ENCODE results near the gene DCAF12. TPM values are rescaled to one million over a fixed set of nuclear protein-coding genes. Genes with fewer than 3 reads are reported as not detected.

The DCAF12 gene
- total RNA-seq, 4 donors from 2014 or later = 17.9 to 25.0 (median 21.9) TPM

- Histone ChIP-seq H3K36me3 (no peaks in the 10 kb centered on the region), H3K4me3 (no peak overlapping the region), H3K9me3 (no peaks in the 10 kb centered on the region), H3K27me3 (no peaks in the 10 kb centered on the region), H3K27ac (replicated peaks in 1 of 4) (no peak overlapping the region), H3K4me1 (no peaks in the 10 kb centered on the region)
- TF ChIP-seq CTCF (IDR thresholded peaks at IDR 0.05) (no peak), EP300 (IDR thresholded peaks at IDR 0.05) (no peak), POLR2A (IDR thresholded peaks at IDR 0.05; ENCODE audit: low read depth) (no peak), POLR2AphosphoS5 (IDR thresholded peaks at IDR 0.05) (no peak)
- DNase-seq (ENCODE audit: extremely low spot score) = no peak
- intact Hi-C loops (cut with DNase I) = no loop called here
- 72% methylated on average over 1 of the region's 1 CpG for WGBS
These were observed 27.6 kb upstream of the DCAF12 start for GRCh38 chr9:34154057-34154456.

- no peak overlapping the region for H3K27ac ChIP-seq (replicated peaks in 1 of 4)
- no peak overlapping the region for H3K4me3 ChIP-seq
- H3K9me3 ChIP-seq = no peaks in the 10 kb centered on the region
- TF ChIP-seq CTCF (IDR thresholded peaks at IDR 0.05) (no peak), POLR2A (IDR thresholded peaks at IDR 0.05; ENCODE audit: low read depth) (no peak), EP300 (IDR thresholded peaks at IDR 0.05) (no peak), POLR2AphosphoS5 (IDR thresholded peaks at IDR 0.05) (no peak)
- intact Hi-C loops (cut with DNase I) = no loop called here
- H3K36me3 ChIP-seq = no peaks in the 10 kb centered on the region
- H3K4me1 ChIP-seq = no peaks in the 10 kb centered on the region
- DNase-seq (ENCODE audit: extremely low spot score) = no peak
- WGBS = 93% methylated on average over 4 of the region's 4 CpGs
- H3K27me3 ChIP-seq = no peaks in the 10 kb centered on the region
These were observed 24.9 kb upstream of the DCAF12 start for GRCh38 chr9:34151398-34151797.

- no peak overlapping the region for H3K27ac ChIP-seq (replicated peaks in 1 of 4)
- TF ChIP-seq CTCF (IDR thresholded peaks at IDR 0.05) (no peak), POLR2A (IDR thresholded peaks at IDR 0.05; ENCODE audit: low read depth) (no peak)
- H3K27me3 ChIP-seq = no peaks in the 10 kb centered on the region
- no peaks in the 10 kb centered on the region for H3K36me3 ChIP-seq
- DNase-seq (ENCODE audit: extremely low spot score) = no peak
- H3K9me3 ChIP-seq = no peaks in the 10 kb centered on the region
- H3K4me1 ChIP-seq = peaks cover 0 to 8% (median under 1%) of the 10 kb centered on the region in 4 donors
- H3K4me3 ChIP-seq = no peak overlapping the region
- intact Hi-C loops (cut with DNase I) = no loop called here
- WGBS = 65% methylated on average over 3 of the region's 3 CpGs
These were observed 18.7 kb upstream of the DCAF12 start for GRCh38 chr9:34145165-34145564.

- Histone ChIP-seq H3K27ac (replicated peaks in 1 of 4) (no peak overlapping the region), H3K27me3 (no peaks in the 10 kb centered on the region), H3K36me3 (no peaks in the 10 kb centered on the region), H3K4me1 (peaks cover 0 to 13% (median 3%) of the 10 kb centered on the region in 4 donors), H3K9me3 (no peaks in the 10 kb centered on the region), H3K4me3 (no peak overlapping the region)
- WGBS = 70% methylated on average over 2 of the region's 2 CpGs
- TF ChIP-seq POLR2A (IDR thresholded peaks at IDR 0.05; ENCODE audit: low read depth) (no peak), EP300 (IDR thresholded peaks at IDR 0.05) (no peak), CTCF (IDR thresholded peaks at IDR 0.05) (no peak), POLR2AphosphoS5 (IDR thresholded peaks at IDR 0.05) (no peak)
- intact Hi-C loops (cut with DNase I) = no loop called here
- no peak for DNase-seq (ENCODE audit: extremely low spot score)
These were observed 16.6 kb upstream of the DCAF12 start for GRCh38 chr9:34143116-34143515.

GRCh38 chr9:34140853-34141252, 14.4 kb upstream of the DCAF12 start:
- no peak for DNase-seq (ENCODE audit: extremely low spot score)
- WGBS = 69% methylated on average over 2 of the region's 2 CpGs
- no peak overlapping the region for H3K27ac ChIP-seq (replicated peaks in 1 of 4)
- H3K36me3 ChIP-seq = no peaks in the 10 kb centered on the region
- no peaks in the 10 kb centered on the region for H3K9me3 ChIP-seq
- no peaks in the 10 kb centered on the region for H3K27me3 ChIP-seq
- H3K4me1 ChIP-seq = peaks cover 0 to 13% (median 3%) of the 10 kb centered on the region in 4 donors
- no peak overlapping the region for H3K4me3 ChIP-seq
- no peak for TF ChIP-seq POLR2AphosphoS5 (IDR thresholded peaks at IDR 0.05)
- no peak for TF ChIP-seq EP300 (IDR thresholded peaks at IDR 0.05)
- no peak for TF ChIP-seq POLR2A (IDR thresholded peaks at IDR 0.05; ENCODE audit: low read depth)
- no peak for TF ChIP-seq CTCF (IDR thresholded peaks at IDR 0.05)
- intact Hi-C loops (cut with DNase I) = no loop called here

All from esophagus muscularis mucosa (tissue), 4 donors.